ENCODE results near the gene NUDT3. TPM values are rescaled to one million over a fixed set of nuclear protein-coding genes. Genes with fewer than 3 reads are reported as not detected.
"Not testable (repeated sequence)": the region's sequence is repeated elsewhere in the genome, so short reads cannot be mapped to it uniquely, and the experiment has no call there.

NUDT3 gene
- total RNA-seq, 1 donor from 2014 or later, result 29.1 TPM

GRCh38 chr6:34324738-34325444, 67.6 kb downstream of the NUDT3 start:
- no peaks in the 10 kb centered on the region for H3K36me3 ChIP-seq
- no peak for DNase-seq

GRCh38 chr6:34324221-34324620, 68.2 kb downstream of the NUDT3 start:
- H3K4me1 ChIP-seq; H3K9me3 ChIP-seq; H3K27me3 ChIP-seq (ENCODE audit: low read depth); ATAC-seq; intact Hi-C loops (cut with DNase I); H3K36me3 ChIP-seq; H3K27ac ChIP-seq; DNase-seq; H3K4me3 ChIP-seq: not testable (repeated sequence)

More at GRCh38 chr6:34324738-34325444, 67.6 kb downstream of the NUDT3 start:
- no peak overlapping the region for H3K4me3 ChIP-seq
- H3K27ac ChIP-seq, result no peak overlapping the region
- no peaks in the 10 kb centered on the region for H3K4me1 ChIP-seq
- ATAC-seq, result no peak
- H3K27me3 ChIP-seq (ENCODE audit: low read depth), result no peaks in the 10 kb centered on the region
- intact Hi-C loops (cut with DNase I), result no loop called here
- TF ChIP-seq CTCF (IDR thresholded peaks at IDR 0.05), result no peak
- no peaks in the 10 kb centered on the region for H3K9me3 ChIP-seq

GRCh38 chr6:34323300-34323699, 69.2 kb downstream of the NUDT3 start:
- TF ChIP-seq CTCF (IDR thresholded peaks at IDR 0.05), result no peak
- Histone ChIP-seq H3K27me3 (ENCODE audit: low read depth) (no peaks in the 10 kb centered on the region), H3K4me3 (no peak overlapping the region), H3K36me3 (no peaks in the 10 kb centered on the region), H3K9me3 (no peaks in the 10 kb centered on the region), H3K4me1 (peaks cover 4% of the 10 kb centered on the region), H3K27ac (no peak overlapping the region)
- intact Hi-C loops (cut with DNase I), result no loop called here
- no peak for ATAC-seq
- no peak for DNase-seq

- ATAC-seq (no peak), DNase-seq (no peak)
- Histone ChIP-seq H3K9me3 (no peaks in the 10 kb centered on the region), H3K4me1 (peaks cover 10% of the 10 kb centered on the region), H3K4me3 (no peak overlapping the region), H3K27ac (no peak overlapping the region), H3K36me3 (no peaks in the 10 kb centered on the region), H3K27me3 (ENCODE audit: low read depth) (no peaks in the 10 kb centered on the region)
- TF ChIP-seq CTCF (IDR thresholded peaks at IDR 0.05), result no peak
- intact Hi-C loops (cut with DNase I), result no loop called here
Measured at GRCh38 chr6:34322732-34323131, 69.7 kb downstream of the NUDT3 start.

GRCh38 chr6:34321821-34322220, 70.6 kb downstream of the NUDT3 start:
- ATAC-seq, result no peak
- H3K9me3 ChIP-seq, result no peaks in the 10 kb centered on the region
- no peak overlapping the region for H3K4me3 ChIP-seq
- no peak for DNase-seq
- no peaks in the 10 kb centered on the region for H3K27me3 ChIP-seq (ENCODE audit: low read depth)
- H3K27ac ChIP-seq, result no peak overlapping the region
- intact Hi-C loops (cut with DNase I), result no loop called here
- H3K36me3 ChIP-seq, result no peaks in the 10 kb centered on the region
- H3K4me1 ChIP-seq, result peaks cover 10% of the 10 kb centered on the region
- no peak for TF ChIP-seq CTCF (IDR thresholded peaks at IDR 0.05)

- no peak for DNase-seq
- intact Hi-C loops (cut with DNase I), result no loop called here
- Histone ChIP-seq H3K9me3 (no peaks in the 10 kb centered on the region), H3K36me3 (no peaks in the 10 kb centered on the region), H3K4me1 (peaks cover 21% of the 10 kb centered on the region), H3K4me3 (no peak overlapping the region), H3K27ac (no peak overlapping the region), H3K27me3 (ENCODE audit: low read depth) (no peaks in the 10 kb centered on the region)
- ATAC-seq, result no peak
- no peak for TF ChIP-seq CTCF (IDR thresholded peaks at IDR 0.05)
Measured at GRCh38 chr6:34319471-34319885, 73.0 kb downstream of the NUDT3 start.

All from lower lobe of right lung (tissue), 2 donors.